Smooth muscle cell (in vitro differentiated cells): ENCODE data around the gene CDS2. TPM values are rescaled to one million over a fixed set of nuclear protein-coding genes. Genes with fewer than 3 reads are reported as not detected.
A peak's percentile ranks its signal among the peaks of the same experiment; 100 is the strongest.

Experiments
- DNase-seq: peaks from one replicate; lab custom pipeline; 2025; ENCODE audit not compliant: unreplicated experiment; lab: John Stamatoyannopoulos, UW
- H2AFZ ChIP-seq: fragments of 200-600 bp; sonication (generic); 2 replicates; pipeline ENCODE4 v1.6.0; 2016; ENCODE audit warnings: antibody characterized with exemption, low read depth, mild to moderate bottlenecking
- H3F3A ChIP-seq: fragments of 200-600 bp; sonication (generic); 2 replicates; pipeline ENCODE4 v1.6.0; 2017; ENCODE audit warnings: antibody characterized with exemption, low read depth
- H3K27ac ChIP-seq: fragments of 200-600 bp; sonication (generic); 2 replicates; pipeline ENCODE4 v1.5.1; 2016; ENCODE audit warnings: low read depth, mild to moderate bottlenecking
- H3K27me3 ChIP-seq: fragments of 200-600 bp; sonication (generic); 2 replicates; pipeline ENCODE4 v1.6.1; 2016; ENCODE audit warnings: low read depth, mild to moderate bottlenecking
- H3K36me3 ChIP-seq: fragments of 200-600 bp; sonication (generic); 2 replicates; pipeline ENCODE4 v1.5.1; 2016; ENCODE audit warnings: low read depth
- H3K4me1 ChIP-seq: fragments of 200-600 bp; sonication (generic); 2 replicates; pipeline ENCODE4 v1.5.1; 2016; ENCODE audit warnings: low read depth
- H3K4me2 ChIP-seq: fragments of 200-600 bp; sonication (generic); 2 replicates; pipeline ENCODE4 v1.6.0; 2016; ENCODE audit warnings: mild to moderate bottlenecking
- H3K4me3 ChIP-seq: fragments of 200-600 bp; sonication (generic); 2 replicates; pipeline ENCODE4 v1.5.1; 2016; ENCODE audit warnings: mild to moderate bottlenecking
- H3K79me2 ChIP-seq: fragments of 200-600 bp; sonication (generic); 2 replicates; pipeline ENCODE4 v1.6.0; 2016; ENCODE audit warnings: low read depth, mild to moderate bottlenecking
- H3K9ac ChIP-seq: fragments of 200-600 bp; sonication (generic); 2 replicates; pipeline ENCODE4 v1.6.0; 2016; ENCODE audit warnings: low read depth
- H3K9me3 ChIP-seq: fragments of 200-600 bp; sonication (generic); replicated peaks from 2 replicates; pipeline ENCODE4 v1.5.1; 2016; ENCODE audit warnings: low read depth
- H4K20me1 ChIP-seq: fragments of 200-600 bp; sonication (generic); 2 replicates; pipeline ENCODE4 v1.6.0; 2016; ENCODE audit warnings: low read depth
- CTCF ChIP-seq: fragments of 200-600 bp; sonication (generic); IDR thresholded peaks from 2 replicates; pipeline ENCODE4 v1.5.1; 2017; ENCODE audit warnings: borderline replicate concordance, mild to moderate bottlenecking, antibody characterized with exemption; ENCODE audit not compliant: insufficient read depth, poor library complexity, severe bottlenecking
- WGBS: methylation state at CpG from one replicate; pipeline ENCODE4 v1.1.7; 2016; ENCODE audit warnings: low lambda C conversion rate; 5-methylcytosine and 5-hydroxymethylcytosine counted together
- polyA plus RNA-seq: library from polyadenylated mRNA; unstranded; fragments of >200 nt; fragmentation: Nextera tagmentation; extraction: Ambion mirVana; gene quantifications from 2 replicates; pipeline ENCODE4 v1.2.1, GENCODE V29; 2016
- total RNA-seq: library from RNA; depleted of rRNA; stranded (reverse); fragments of >200 nt; gene quantifications from 2 replicates; pipeline ENCODE4 v1.2.3, GENCODE V29; 2014

CDS2 gene
- total and polyA plus RNA-seq, 2 experiments from 2014 or later, result 24.9 to 25.9 TPM

- TF ChIP-seq CTCF, result no peak
- no peak overlapping the region for H3K27ac ChIP-seq
- no peak overlapping the region for H2AFZ ChIP-seq
- H3K9me3 ChIP-seq, result no peaks in the 10 kb centered on the region
- H3F3A ChIP-seq, result no peaks in the 10 kb centered on the region
- no peaks in the 10 kb centered on the region for H3K27me3 ChIP-seq
- WGBS, result 98% methylated on average over 3 of the region's 3 CpGs
- DNase-seq, result no peak
- peaks cover 1% of the 10 kb centered on the region for H3K4me1 ChIP-seq
- H3K4me2 ChIP-seq, result no peak overlapping the region
- no peak overlapping the region for H3K9ac ChIP-seq
- H3K36me3 ChIP-seq, result no peaks in the 10 kb centered on the region
- H3K4me3 ChIP-seq, result no peak overlapping the region
- peaks cover 68% of the 10 kb centered on the region for H3K79me2 ChIP-seq
- peaks cover 88% of the 10 kb centered on the region for H4K20me1 ChIP-seq
Observed at GRCh38 chr20:5149892-5150225, 23.1 kb downstream of the CDS2 start.

- no peak overlapping the region for H2AFZ ChIP-seq
- no peaks in the 10 kb centered on the region for H3K9me3 ChIP-seq
- H3K79me2 ChIP-seq, result peaks cover 68% of the 10 kb centered on the region
- no peaks in the 10 kb centered on the region for H3K27me3 ChIP-seq
- no peaks in the 10 kb centered on the region for H3F3A ChIP-seq
- H3K4me1 ChIP-seq, result peaks cover 7% of the 10 kb centered on the region
- H3K4me3 ChIP-seq, result no peak overlapping the region
- H4K20me1 ChIP-seq, result peaks cover 89% of the 10 kb centered on the region
- H3K9ac ChIP-seq, result no peak overlapping the region
- WGBS, result 94% methylated on average over 12 of the region's 13 CpGs
- no peaks in the 10 kb centered on the region for H3K36me3 ChIP-seq
- DNase-seq, result no peak
- H3K4me2 ChIP-seq, result no peak overlapping the region
- H3K27ac ChIP-seq, result no peak overlapping the region
- TF ChIP-seq CTCF, result no peak
Observed at GRCh38 chr20:5150226-5151076, 23.6 kb downstream of the CDS2 start.

- no peaks in the 10 kb centered on the region for H3K36me3 ChIP-seq
- peak overlapping the region; percentile 38 for H3K27ac ChIP-seq
- 95% methylated on average over 3 of the region's 3 CpGs for WGBS
- no peaks in the 10 kb centered on the region for H3K27me3 ChIP-seq
- no peak for TF ChIP-seq CTCF
- H3K4me1 ChIP-seq, result peaks cover 13% of the 10 kb centered on the region
- no peaks in the 10 kb centered on the region for H3K9me3 ChIP-seq
- H3K79me2 ChIP-seq, result peaks cover 60% of the 10 kb centered on the region
- H3K9ac ChIP-seq, result no peak overlapping the region
- no peak overlapping the region for H2AFZ ChIP-seq
- H3F3A ChIP-seq, result no peaks in the 10 kb centered on the region
- H4K20me1 ChIP-seq, result peaks cover 88% of the 10 kb centered on the region
- peak overlapping the region; percentile 26 for H3K4me2 ChIP-seq
- no peak overlapping the region for H3K4me3 ChIP-seq
- no peak for DNase-seq
Observed at GRCh38 chr20:5153152-5153467, 26.3 kb downstream of the CDS2 start.
